Spleen (tissue), 11 donors: ENCODE data around the gene PLOD2. TPM values are rescaled to one million over a fixed set of nuclear protein-coding genes. Genes with fewer than 3 reads are reported as not detected.

Experiments
- DNase-seq: peaks from one replicate; pipeline ENCODE4 v3.0.0-alpha.2; 2020
- H3K27ac ChIP-seq, 8 donors: fragments of 200-600 bp; sonication (generic) in 7 of 8; 1 replicate in 4 of 8; 2 replicates in 4 of 8; pipeline versions ENCODE4 v1.5.0 to v1.8.0; 2016 to 2021; ENCODE audit warnings: inconsistent platforms in 4 of 8, mild to moderate bottlenecking in 4 of 8, moderate library complexity in 1 of 8
- H3K27me3 ChIP-seq, 7 donors: fragments of 200-600 bp; sonication (generic) in 6 of 7; replicated peaks in 1 of 7; 1 replicate in 4 of 7; 2 replicates in 3 of 7; pipeline versions ENCODE4 v1.5.0 to v1.8.0; 2016 to 2021; ENCODE audit warnings: inconsistent platforms in 3 of 7, mild to moderate bottlenecking in 1 of 7
- H3K36me3 ChIP-seq, 6 donors: fragments of 200-600 bp; sonication (generic) in 5 of 6; 1 replicate in 4 of 6; 2 replicates in 2 of 6; pipeline versions ENCODE4 v1.5.0 to v1.8.0; 2016 to 2021; ENCODE audit warnings: inconsistent platforms in 2 of 6
- H3K4me1 ChIP-seq, 6 donors: fragments of 200-600 bp; sonication (generic) in 5 of 6; 1 replicate in 3 of 6; 2 replicates in 3 of 6; pipeline versions ENCODE4 v1.5.0 to v1.8.0; 2016 to 2021; ENCODE audit warnings: inconsistent platforms in 3 of 6
- H3K4me3 ChIP-seq, 8 donors: fragments of 200-600 bp; sonication (generic) in 7 of 8; 1 replicate in 4 of 8; 2 replicates in 4 of 8; pipeline versions ENCODE4 v1.5.0 to v1.8.0; 2016 to 2021; ENCODE audit warnings: inconsistent platforms in 4 of 8, mild to moderate bottlenecking in 4 of 8, moderate library complexity in 2 of 8
- H3K9me3 ChIP-seq, 8 donors: fragments of 200-600 bp; sonication (generic) in 7 of 8; 1 replicate in 4 of 8; 2 replicates in 4 of 8; pipeline versions ENCODE4 v1.5.0 to v1.8.0; 2016 to 2021; ENCODE audit warnings: inconsistent platforms in 4 of 8
- CTCF ChIP-seq, 11 experiments: fragments of 200-600 bp in 7 of 11; fragments of 450-650 bp in 4 of 11; sonication (generic) in 4 of 11; IDR thresholded peaks in 8 of 11; conservative IDR thresholded peaks in 3 of 11; 1 replicate in 7 of 11; 2 replicates in 4 of 11; pipeline versions ENCODE4 v1.4.0 to v1.8.0; 2016 to 2021; ENCODE audit warnings: antibody characterized with exemption in 11 of 11, inconsistent platforms in 4 of 11, mild to moderate bottlenecking in 1 of 11
- POLR2A ChIP-seq, 3 donors: fragments of 450-650 bp; IDR thresholded peaks; one replicate each; pipeline ENCODE4 v1.5.1; 2017; ENCODE audit warnings: antibody characterized with exemption in 3 of 3, mild to moderate bottlenecking in 1 of 3
- POLR2AphosphoS5 ChIP-seq, 3 donors: sonication (generic); formaldehyde crosslinking; IDR thresholded peaks; one replicate each; pipeline ENCODE4 v1.5.1; 2017; ENCODE audit warnings: antibody characterized with exemption in 3 of 3
- WGBS, 5 donors: extraction: QIAGEN DNeasy Blood & Tissue Kit in 3 of 5; methylation state at CpG; one replicate each; pipeline versions ENCODE4 v1.1.5 to v1.1.7; 2013 to 2018; 5-methylcytosine and 5-hydroxymethylcytosine counted together
- intact Hi-C: fragments of 100-400 bp; cut with DNase I; formaldehyde crosslinking; loops from one replicate; pipeline ENCODE4 v1.15.0; 2023; ENCODE audit warnings: low total_unique reads
- polyA plus RNA-seq, 3 donors: library from polyadenylated mRNA; stranded (reverse); fragments of 200-250 nt; gene quantifications; one replicate each; pipeline ENCODE4 v1.2.1, GENCODE V29; 2013
- total RNA-seq, 7 donors: library from RNA; depleted of rRNA in 3 of 7; stranded (reverse); fragments of >200 nt in 3 of 7; fragmentation: NEBNext Ultra II Directional in 4 of 7; extraction: Animal tissue kit (Norgen Biotek cat#: 25700) in 4 of 7; gene quantifications; one replicate each; pipeline versions ENCODE4 v1.1.0 to v1.2.1, GENCODE V29; 2016 to 2021
- donor health status: healthy with polysubstance abuse.
- donor health status: DM: no; HTN: no; CAD: no; lungs with moderate emphysema.
- donor health status: DM: no; HTN: no; CAD: no.
- donor health status: Bipolar disorder and iron deficiency.
- donor health status: healthy.
- donor health status: DM: no; HTN: no; CAD: no.
- donor health status: DM: yes; HTN: yes; CAD: no.

Gene PLOD2
- total and polyA plus RNA-seq, 10 donors: 3.5 to 35.8 (median 11.2) TPM

GRCh38 chr3:146181216-146181615, 20.2 kb upstream of the PLOD2 start:
- H3K27ac ChIP-seq: no peak overlapping the region
- TF ChIP-seq POLR2AphosphoS5 (IDR thresholded peaks at IDR 0.05): no peak
- no peak for TF ChIP-seq POLR2A (IDR thresholded peaks at IDR 0.05)
- TF ChIP-seq CTCF (IDR thresholded peaks at IDR 0.05 in 8 of 11, conservative IDR thresholded peaks at IDR 0.05 in 3 of 11): no peak
- no peak for DNase-seq
- H3K27me3 ChIP-seq: no peaks in the 10 kb centered on the region
- H3K4me3 ChIP-seq: no peak overlapping the region
- WGBS, 5 donors: 91 to 94% (median 93%) methylated on average over 5 of the region's 5 CpGs
- intact Hi-C loops: no loop called here
- H3K36me3 ChIP-seq: no peaks in the 10 kb centered on the region
- no peaks in the 10 kb centered on the region for H3K9me3 ChIP-seq
- peaks cover 0 to 6% (median 0%) of the 10 kb centered on the region in 6 donors for H3K4me1 ChIP-seq

GRCh38 chr3:146180376-146180775, 19.4 kb upstream of the PLOD2 start:
- Histone ChIP-seq H3K27me3 (no peaks in the 10 kb centered on the region), H3K4me1 (peaks cover 0 to 6% (median 0%) of the 10 kb centered on the region in 6 donors), H3K27ac (no peak overlapping the region), H3K9me3 (no peaks in the 10 kb centered on the region), H3K36me3 (no peaks in the 10 kb centered on the region), H3K4me3 (no peak overlapping the region)
- TF ChIP-seq CTCF (IDR thresholded peaks at IDR 0.05 in 8 of 11, conservative IDR thresholded peaks at IDR 0.05 in 3 of 11): no peak
- TF ChIP-seq POLR2A (IDR thresholded peaks at IDR 0.05): no peak
- TF ChIP-seq POLR2AphosphoS5 (IDR thresholded peaks at IDR 0.05): no peak
- WGBS, 5 donors: 85 to 97% (median 94%) methylated on average over 6 of the region's 6 CpGs
- intact Hi-C loops: no loop called here
- DNase-seq: no peak

- H3K36me3 ChIP-seq: no peaks in the 10 kb centered on the region
- no peak overlapping the region for H3K27ac ChIP-seq
- H3K4me1 ChIP-seq: no peaks in the 10 kb centered on the region
- no peaks in the 10 kb centered on the region for H3K9me3 ChIP-seq
- no peak overlapping the region for H3K4me3 ChIP-seq
- no peak for DNase-seq
- intact Hi-C loops: no loop called here
- 83 to 93% (median 86%) methylated on average over 6 of the region's 6 CpGs for WGBS, 5 donors
- TF ChIP-seq POLR2AphosphoS5 (IDR thresholded peaks at IDR 0.05) (no peak), POLR2A (IDR thresholded peaks at IDR 0.05) (no peak), CTCF (IDR thresholded peaks at IDR 0.05 in 8 of 11, conservative IDR thresholded peaks at IDR 0.05 in 3 of 11) (no peak)
- no peaks in the 10 kb centered on the region for H3K27me3 ChIP-seq
These were observed 17.2 kb upstream of the PLOD2 start for GRCh38 chr3:146178006-146178689.

GRCh38 chr3:146177519-146177918, 16.5 kb upstream of the PLOD2 start:
- TF ChIP-seq POLR2AphosphoS5 (IDR thresholded peaks at IDR 0.05) (no peak), CTCF (IDR thresholded peaks at IDR 0.05 in 8 of 11, conservative IDR thresholded peaks at IDR 0.05 in 3 of 11) (no peak), POLR2A (IDR thresholded peaks at IDR 0.05) (no peak)
- H3K36me3 ChIP-seq: no peaks in the 10 kb centered on the region
- 83 to 93% (median 84%) methylated on average over 1 of the region's 1 CpG for WGBS, 5 donors
- H3K27ac ChIP-seq: no peak overlapping the region
- DNase-seq: no peak
- no peaks in the 10 kb centered on the region for H3K9me3 ChIP-seq
- H3K4me3 ChIP-seq: no peak overlapping the region
- intact Hi-C loops: no loop called here
- H3K4me1 ChIP-seq: no peaks in the 10 kb centered on the region
- no peaks in the 10 kb centered on the region for H3K27me3 ChIP-seq
